HG02970 (cell line): ENCODE data around the gene UCK2.
A peak's percentile ranks its signal among the peaks of the same experiment; 100 is the strongest.

Experiments
- ATAC-seq: cut with Tn5 transposase; IDR thresholded peaks from one replicate; pipeline ENCODE4 v1.9.1; 2021; ENCODE audit warnings: mild to moderate bottlenecking, moderate library complexity, moderate number of reproducible peaks; ENCODE audit not compliant: unreplicated experiment, low FRiP score

The UCK2 gene

GRCh38 chr1:165854101-165854845 lies 26.9 kb downstream of the UCK2 start:
- no peak for ATAC-seq

GRCh38 chr1:165855010-165855838 lies 27.8 kb downstream of the UCK2 start:
- ATAC-seq: no peak

GRCh38 chr1:165856021-165856420 lies 28.6 kb downstream of the UCK2 start:
- ATAC-seq: no peak

- no peak for ATAC-seq
Measured at GRCh38 chr1:165856606-165857005, 29.2 kb downstream of the UCK2 start.

GRCh38 chr1:165857046-165857801 lies 29.8 kb downstream of the UCK2 start:
- ATAC-seq: peak; percentile 80

GRCh38 chr1:165858364-165858823 lies 31.0 kb downstream of the UCK2 start:
- no peak for ATAC-seq

GRCh38 chr1:165858967-165859845 lies 31.8 kb downstream of the UCK2 start:
- no peak for ATAC-seq

GRCh38 chr1:165860065-165860464 lies 32.7 kb downstream of the UCK2 start:
- ATAC-seq: no peak

GRCh38 chr1:165861911-165862310 lies 34.5 kb downstream of the UCK2 start:
- ATAC-seq: no peak

- no peak for ATAC-seq
Measured at GRCh38 chr1:165862448-165862847, 35.0 kb downstream of the UCK2 start.

- ATAC-seq: no peak
Measured at GRCh38 chr1:165863346-165863745, 35.9 kb downstream of the UCK2 start.

GRCh38 chr1:165865633-165866340 lies 38.4 kb downstream of the UCK2 start:
- no peak for ATAC-seq

- no peak for ATAC-seq
Measured at GRCh38 chr1:165869343-165869742, 41.9 kb downstream of the UCK2 start.

- ATAC-seq: no peak
Measured at GRCh38 chr1:165871311-165872067, 44.1 kb downstream of the UCK2 start.

- ATAC-seq: no peak
Measured at GRCh38 chr1:165873481-165873880, 46.1 kb downstream of the UCK2 start.

- no peak for ATAC-seq
Measured at GRCh38 chr1:165874643-165875042, 47.2 kb downstream of the UCK2 start.

GRCh38 chr1:165875171-165875570 lies 47.8 kb downstream of the UCK2 start:
- no peak for ATAC-seq

GRCh38 chr1:165875604-165876003 lies 48.2 kb downstream of the UCK2 start:
- no peak for ATAC-seq

- ATAC-seq: peak; percentile 52
Measured at GRCh38 chr1:165876121-165876520, 48.7 kb downstream of the UCK2 start.
